NOMO-1 (cell line): Measurements from ENCODE around the gene DENND1A.
"Not testable (repeated sequence)": the region's sequence is repeated elsewhere in the genome, so short reads cannot be mapped to it uniquely, and the experiment has no call there.

Experiments
- DNase-seq, 2 experiments: peaks; one replicate each; lab custom pipeline; 2025; ENCODE audit not compliant: unreplicated experiment in 2 of 2; lab: John Stamatoyannopoulos, UW

The DENND1A gene

DNA sequence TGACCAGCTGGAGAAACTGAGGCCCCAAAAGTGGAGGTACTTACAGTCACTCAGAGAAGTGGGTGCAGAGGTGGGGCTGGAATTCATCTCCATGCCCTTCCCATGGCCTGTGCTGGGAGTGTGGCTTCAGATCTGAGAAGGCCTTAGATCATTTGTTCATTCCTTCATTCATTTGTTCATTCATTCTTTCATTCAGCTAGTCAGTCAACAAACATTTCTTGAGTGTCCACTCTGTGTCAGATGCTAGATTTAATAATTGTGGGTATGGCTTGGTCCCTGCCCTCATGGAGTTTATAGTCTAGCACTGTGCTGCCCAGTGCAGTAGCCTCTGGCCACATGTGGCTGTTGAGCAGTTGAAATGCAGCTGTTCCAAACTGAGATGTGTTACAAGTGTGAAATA is 593.0 kb downstream of the DENND1A start:
- no peak for DNase-seq

DNA sequence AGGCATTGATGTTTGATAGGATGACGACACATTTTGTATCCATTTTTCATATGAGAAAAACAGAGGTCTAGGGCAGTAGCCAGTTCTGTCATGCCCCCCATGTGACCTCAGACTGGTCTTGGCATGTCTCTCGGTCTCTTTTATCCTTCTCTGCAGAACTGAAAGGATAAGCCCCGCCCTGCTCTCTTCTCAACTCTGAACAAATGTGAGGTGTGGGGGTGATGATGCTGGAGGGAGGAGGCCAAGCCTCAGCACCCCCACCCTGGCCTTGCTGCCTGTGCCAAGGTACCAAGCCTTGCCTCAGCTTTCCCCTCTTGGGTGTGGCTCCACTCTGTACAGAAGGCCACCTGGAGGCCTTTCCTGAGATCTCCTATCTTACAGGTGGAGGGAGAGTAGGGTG is 593.5 kb downstream of the DENND1A start:
- no peak for DNase-seq

- DNase-seq: no peak
These were observed 594.0 kb downstream of the DENND1A start for GRCh38 chr9:123335986-123336329.

DNA sequence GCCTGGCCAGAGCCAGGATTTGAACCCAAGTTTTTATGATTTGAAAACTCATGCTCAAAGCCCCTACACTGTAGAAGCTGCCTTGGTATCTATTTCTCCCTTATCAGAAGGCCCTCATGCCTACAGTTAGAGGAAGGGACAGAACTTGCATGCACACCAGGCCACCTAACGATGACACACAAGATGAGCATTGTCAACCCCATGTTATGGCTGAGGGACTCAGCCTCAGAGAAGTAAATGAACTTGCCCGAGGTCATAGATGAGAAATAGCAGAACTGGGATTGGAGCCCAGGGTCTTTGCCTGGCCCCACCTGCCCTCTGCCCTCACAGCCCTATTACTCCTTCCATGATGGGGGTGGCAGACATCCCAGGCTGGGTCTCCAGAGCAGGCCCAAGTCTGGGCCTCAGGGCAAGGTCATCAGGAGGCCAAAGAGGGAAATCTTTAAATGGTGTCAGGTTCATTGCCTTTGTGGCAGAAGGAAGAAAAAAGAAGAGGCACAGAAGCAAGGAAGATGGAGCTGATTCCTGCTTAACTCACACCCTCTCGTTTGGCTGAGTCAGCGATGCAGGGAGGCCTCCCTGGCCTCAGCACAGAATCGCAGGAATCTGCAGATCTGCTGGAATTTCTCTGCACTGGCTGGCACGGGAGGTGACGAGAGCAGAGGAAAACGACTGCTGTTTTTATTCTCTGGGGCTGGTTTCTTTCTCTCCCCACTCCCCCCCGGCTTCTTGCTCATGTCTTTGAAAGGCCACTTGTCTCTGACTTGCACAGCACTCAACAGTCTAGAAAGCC is 594.5 kb downstream of the DENND1A start:
- no peak for DNase-seq

DNA sequence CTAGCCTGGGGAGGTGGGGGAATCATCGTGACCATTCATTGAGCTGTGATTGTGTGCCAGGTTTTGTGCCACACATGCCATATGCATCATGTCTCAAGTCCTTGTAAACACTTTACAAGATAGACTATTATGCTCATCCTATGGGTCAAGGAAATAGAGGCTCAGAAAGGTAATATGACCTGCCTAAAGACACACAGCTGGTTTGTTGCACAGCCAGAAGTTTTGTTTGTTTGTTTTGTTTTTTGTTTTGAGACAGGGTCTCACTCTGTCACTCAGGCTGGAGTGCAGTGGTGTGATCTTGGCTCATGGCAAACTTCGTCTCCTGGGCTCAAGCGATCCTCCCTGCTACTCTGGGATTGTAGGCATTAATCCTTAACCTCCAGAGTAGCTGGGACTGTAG is 595.3 kb downstream of the DENND1A start:
- DNase-seq: no peak

DNA sequence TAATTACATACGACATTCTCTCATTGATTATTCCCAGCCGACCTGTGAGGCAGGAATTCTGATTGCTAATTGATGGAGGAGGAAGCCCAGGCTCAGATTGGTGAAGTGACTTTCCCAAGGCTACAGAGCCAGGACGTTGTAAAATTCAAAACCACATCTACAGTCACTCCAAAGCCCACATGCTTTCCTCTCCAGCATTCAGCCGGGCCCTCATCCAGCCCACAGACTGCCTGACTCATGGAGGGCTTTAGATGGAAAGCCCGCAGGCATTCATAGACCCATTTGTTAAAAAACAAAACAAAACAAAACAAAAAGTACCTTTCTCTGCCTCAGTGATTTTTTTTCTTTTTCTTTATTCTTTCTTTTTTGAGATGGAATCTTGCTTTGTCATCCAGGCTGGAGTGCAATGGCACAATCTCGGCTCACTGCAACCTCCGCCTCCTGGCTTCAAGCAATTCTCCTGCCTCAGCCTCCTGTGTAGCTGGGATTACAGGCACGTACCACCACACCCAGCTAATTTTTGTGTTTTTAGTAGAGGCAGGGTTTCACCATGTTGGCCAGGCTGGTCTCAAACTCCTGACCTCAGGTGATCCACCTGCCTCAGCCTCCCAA is 596.8 kb downstream of the DENND1A start:
- not testable (repeated sequence) for DNase-seq

- DNase-seq: no peak
These were observed 598.4 kb downstream of the DENND1A start for GRCh38 chr9:123331346-123332060.
